Stimulated activated CD4-positive, alpha-beta T cell treated with anti-CD3 and anti-CD28 coated beads, Interleukin-1b, Interleukin-23, amount 100 ng/mL, for 4 hours (primary cell): ENCODE results near the gene MRPS21.

Experiments used
- DNase-seq, 2 donors: peaks; one replicate each; pipeline ENCODE4 v3.0.0-alpha.2; 2020; ENCODE audit warnings: low read depth in 2 of 2

Gene MRPS21

GRCh38 chr1:150293433-150294253 lies at the start of gene MRPS21:
TSS of gene MRPS21 (plus strand) at chr1:150293861. CDS start at chr1:150294367, 506 bp downstream.
- DNase-seq = peak; percentile 69 to 77

- no peak for DNase-seq
Observed at GRCh38 chr1:150249936-150250335, 43.7 kb upstream of the MRPS21 start.

DNA sequence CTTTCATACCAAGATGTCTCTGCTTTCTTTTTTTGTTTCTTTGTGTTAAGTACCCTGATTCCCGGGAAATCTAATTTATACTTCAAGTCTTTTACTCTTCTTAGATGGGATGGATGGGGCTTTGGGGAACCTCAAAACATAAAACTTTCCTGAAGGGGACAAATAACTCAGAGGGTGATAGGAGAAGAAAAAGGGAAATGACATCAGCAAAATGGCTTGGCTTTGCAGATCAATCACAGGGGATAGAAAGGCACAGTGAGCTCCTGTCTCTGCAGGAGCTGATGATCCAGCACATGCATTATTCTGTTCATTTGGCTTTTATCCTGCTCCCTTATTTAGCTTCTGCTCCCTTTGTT lies 37.5 kb upstream of the MRPS21 start:
- no peak for DNase-seq

- no peak for DNase-seq
Observed at GRCh38 chr1:150256554-150257341, 36.9 kb upstream of the MRPS21 start.

DNA sequence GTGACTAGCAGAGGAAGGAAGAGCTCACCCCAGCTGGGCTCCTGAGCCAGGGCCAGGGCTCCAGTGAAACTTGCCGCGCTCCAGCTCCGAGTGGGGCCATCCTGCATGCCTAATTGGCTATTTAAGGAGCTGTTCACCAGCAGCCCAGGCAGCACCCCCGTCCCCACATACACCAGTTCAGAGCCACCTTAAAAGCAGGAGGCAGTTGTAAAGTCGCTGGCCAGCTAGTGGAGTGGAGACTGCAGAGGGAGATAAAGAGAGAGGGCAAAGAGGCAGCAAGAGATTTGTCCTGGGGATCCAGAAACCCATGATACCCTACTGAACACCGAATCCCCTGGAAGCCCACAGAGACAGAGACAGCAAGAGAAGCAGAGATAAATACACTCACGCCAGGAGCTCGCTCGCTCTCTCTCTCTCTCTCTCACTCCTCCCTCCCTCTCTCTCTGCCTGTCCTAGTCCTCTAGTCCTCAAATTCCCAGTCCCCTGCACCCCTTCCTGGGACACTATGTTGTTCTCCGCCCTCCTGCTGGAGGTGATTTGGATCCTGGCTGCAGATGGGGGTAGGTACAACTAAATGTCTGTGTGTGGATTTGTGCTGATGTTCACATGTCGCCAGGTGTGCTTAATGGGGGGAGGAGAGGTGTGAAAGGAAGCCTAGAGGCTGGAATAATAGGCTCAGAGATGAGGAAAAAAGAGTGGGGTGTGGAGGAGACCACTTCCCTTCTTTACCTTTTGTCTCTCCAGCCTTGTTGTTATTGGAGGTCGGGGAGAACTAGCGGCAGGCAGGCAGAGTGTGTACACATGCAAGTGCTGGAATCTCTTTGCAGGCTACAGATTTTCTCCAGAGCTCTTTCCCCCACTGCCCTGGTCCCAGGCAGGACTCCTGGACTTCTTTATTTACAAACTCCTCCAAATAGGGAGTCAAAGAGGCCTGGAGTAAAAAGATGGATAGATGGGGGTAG lies 35.8 kb upstream of the MRPS21 start, which contains the start of gene CA14:
Gene CA14, plus strand, starts transcription at position 151 of the 962 bp plus-strand sequence. Its CDS starts 355 bp downstream, at position 506.
- DNase-seq = no peak

DNA sequence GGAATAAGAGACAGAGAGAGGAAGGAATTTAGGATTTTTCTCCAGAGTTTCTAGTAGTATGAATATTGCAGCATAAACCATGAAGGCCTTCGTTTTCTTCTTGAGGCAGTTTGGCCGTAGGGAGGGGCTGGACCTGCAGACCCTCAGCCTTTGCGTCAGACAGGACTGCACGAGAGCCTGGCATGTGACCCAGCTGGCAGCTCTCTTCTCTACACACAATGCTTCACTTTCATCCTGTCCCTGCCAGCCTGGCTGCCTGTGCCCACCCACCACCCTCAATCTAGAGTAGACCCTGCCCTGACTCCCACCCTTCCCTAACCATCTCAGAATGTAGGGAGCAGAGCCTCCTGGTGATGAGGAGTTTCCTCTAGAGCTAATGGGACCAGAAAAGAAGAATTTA lies 34.4 kb upstream of the MRPS21 start:
- DNase-seq = no peak

GRCh38 chr1:150259758-150260669 lies 33.6 kb upstream of the MRPS21 start:
- DNase-seq = no peak

DNA sequence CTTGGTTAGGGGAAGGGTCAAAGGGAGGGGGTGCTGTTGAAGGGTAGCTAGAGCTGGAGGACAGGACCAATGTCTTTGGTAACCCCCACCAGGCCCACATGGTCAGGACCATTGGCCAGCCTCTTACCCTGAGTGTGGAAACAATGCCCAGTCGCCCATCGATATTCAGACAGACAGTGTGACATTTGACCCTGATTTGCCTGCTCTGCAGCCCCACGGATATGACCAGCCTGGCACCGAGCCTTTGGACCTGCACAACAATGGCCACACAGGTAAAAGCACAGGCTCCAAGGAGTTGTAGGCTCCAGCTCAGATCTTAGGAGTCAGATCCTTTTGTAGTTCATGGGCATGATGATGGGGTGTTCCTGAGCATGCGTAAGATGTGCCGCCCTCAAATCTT lies 32.3 kb upstream of the MRPS21 start:
- DNase-seq = no peak

DNA sequence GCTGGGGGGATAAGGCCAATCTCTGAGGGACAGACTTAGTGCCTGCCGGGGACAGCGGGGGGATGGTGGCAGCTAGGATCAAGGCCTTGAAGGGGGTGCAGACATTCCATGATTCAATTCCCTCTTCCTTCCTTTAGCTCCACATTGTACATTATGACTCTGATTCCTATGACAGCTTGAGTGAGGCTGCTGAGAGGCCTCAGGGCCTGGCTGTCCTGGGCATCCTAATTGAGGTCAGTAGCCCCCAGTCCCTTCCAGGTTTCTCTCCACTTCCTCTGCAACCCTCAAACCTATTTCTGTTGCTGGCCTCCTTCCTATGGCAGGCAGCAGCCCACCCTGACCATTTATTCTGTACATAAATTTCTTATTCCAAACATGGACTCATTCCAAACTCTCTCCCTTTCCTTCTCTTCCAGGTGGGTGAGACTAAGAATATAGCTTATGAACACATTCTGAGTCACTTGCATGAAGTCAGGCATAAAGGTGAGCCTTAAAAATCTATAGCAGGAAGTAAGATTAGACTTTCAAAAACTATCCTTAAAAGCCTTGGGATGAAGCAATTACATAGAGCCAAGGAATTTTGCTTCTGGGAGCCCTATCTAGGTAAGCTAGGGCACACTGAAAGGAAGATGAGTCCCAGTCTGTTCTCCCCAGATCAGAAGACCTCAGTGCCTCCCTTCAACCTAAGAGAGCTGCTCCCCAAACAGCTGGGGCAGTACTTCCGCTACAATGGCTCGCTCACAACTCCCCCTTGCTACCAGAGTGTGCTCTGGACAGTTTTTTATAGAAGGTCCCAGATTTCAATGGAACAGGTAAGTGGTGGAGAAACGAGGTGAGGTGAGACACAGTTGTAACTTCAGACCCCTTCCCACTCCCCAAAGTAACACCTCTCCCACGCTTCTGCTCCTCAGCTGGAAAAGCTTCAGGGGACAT lies 31.0 kb upstream of the MRPS21 start:
- no peak for DNase-seq

DNA sequence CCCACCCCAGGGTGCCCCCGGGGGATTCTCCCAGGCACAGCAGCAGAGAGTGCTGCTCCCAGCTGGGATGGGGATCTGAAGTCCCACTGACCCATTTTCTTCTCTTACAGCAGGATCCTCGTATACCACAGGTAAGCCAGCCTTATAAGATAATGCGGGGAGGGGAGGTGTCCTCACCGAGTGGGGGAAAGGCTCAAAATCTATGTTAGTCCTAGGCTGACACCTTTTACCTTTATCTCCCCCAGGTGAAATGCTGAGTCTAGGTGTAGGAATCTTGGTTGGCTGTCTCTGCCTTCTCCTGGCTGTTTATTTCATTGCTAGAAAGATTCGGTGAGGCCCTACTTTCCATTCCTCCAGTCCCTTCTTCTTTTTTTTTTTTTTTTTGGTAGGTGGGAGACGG lies 30.1 kb upstream of the MRPS21 start:
- no peak for DNase-seq

DNA sequence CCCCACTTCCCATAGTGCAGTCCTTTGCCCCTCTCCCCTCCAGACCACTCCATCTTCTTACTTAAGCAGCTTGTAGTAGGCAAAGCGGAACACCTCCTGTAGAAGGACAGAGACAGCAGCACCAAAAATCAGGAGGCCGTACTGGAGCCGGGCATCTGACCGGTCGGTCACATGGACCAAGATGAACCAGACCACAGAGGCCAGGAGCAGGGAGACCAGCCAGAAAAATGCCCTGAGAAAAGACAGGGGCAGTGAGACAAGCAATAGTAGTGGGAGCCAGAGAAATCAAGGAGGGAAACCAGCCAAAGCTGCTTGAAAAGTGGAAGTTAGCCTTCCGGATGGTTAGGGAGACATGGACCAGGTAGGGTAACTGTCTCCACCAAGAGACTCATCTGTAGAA lies 25.8 kb upstream of the MRPS21 start:
- no peak for DNase-seq

- peak in 1 of 2 donors; percentile 9 for DNase-seq
Observed at GRCh38 chr1:150268340-150268704, 25.3 kb upstream of the MRPS21 start.

DNA sequence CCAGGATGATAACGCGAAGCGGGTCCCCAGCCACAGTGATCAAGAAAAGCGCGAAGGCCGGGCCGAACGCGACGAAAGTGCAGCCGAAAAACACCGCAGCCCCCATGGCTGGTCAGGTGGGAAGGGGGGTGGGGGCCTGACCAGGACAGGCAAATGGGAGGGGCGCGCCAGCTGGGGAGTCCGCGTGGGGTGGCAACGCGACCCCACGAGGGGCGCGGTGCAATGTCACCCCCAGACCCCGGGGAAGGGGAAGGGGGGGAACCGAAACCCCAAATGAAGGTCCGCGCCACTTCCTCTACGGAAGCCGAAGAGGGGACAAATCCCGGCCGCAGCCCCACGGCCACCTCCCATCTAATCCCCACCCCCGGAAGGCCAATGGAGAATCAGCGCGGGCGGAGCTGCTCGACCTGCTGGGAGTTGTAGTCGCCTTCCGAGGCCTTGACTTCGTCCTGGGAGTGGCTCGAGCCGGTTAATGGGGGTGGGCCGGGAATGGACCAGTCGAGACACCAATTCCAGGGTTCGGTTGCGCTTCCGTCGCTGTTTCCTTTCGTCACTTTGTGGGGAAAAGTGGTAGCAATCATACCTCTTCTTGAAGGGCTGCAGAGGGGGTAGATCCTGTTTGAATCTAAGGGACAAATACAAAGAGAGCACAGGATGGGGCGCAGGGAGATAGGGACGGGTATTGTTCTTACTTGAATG lies 24.8 kb upstream of the MRPS21 start, which contains the start of gene APH1A:
Gene APH1A, minus strand, starts transcription at position 312 of the 699 bp plus-strand sequence. Its CDS starts 206 bp downstream, at position 106.
- DNase-seq = peak; percentile 82 to 84

DNA sequence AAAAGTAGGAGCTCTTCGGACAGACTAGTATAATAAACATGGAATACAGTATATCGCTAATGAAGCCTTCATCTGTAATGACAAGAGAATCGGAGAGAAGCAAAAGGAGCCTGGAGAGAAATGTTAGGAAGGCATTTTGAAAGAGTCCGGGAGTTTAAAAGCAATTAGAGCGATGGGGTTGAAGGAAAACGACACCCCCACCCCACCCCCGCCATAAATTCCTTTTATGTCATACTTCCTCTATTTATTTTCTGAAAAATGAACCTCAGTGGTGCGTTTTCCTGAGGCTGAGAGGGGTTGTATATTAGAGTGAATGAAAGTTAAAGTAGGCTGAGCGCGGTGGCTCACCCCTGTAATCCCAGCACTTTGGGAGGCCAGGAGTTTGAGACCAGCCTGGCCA lies 24.2 kb upstream of the MRPS21 start:
- no peak for DNase-seq

DNA sequence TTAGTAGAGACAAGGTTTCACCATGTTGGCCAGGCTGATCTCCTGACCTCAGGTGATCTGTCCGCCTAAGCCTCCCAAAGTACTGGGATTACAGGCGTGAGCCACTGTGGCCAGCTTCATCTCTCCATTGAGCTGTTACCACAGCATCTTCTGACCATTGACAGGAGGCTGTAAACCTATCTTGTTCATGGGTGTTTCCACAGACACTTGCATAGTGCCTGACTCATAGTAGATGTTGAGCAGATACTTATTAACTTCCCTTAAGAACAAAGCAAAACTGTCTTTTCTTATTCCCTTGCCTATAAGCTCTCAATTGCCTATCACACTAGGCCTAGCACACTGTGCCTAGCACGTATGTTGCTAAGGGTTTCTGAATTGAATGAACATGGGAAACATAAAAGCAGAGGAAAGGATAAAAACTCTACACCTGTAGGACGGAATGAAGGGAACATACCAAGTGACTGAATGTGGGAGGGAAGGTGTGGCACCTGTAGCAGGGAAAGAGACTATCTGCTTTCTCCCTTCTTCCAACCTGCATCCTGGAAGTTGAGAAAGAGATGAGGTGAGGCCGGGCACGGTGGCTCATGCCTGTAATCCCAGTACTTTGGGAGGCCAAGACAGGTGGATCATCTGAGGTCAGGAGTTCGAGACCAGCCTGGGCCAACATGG lies 22.2 kb upstream of the MRPS21 start:
- DNase-seq = no peak

GRCh38 chr1:150273311-150273710 lies 20.4 kb upstream of the MRPS21 start:
- DNase-seq = no peak

- DNase-seq = no peak
Observed at GRCh38 chr1:150280138-150280707, 13.4 kb upstream of the MRPS21 start.

- DNase-seq = peak; percentile 41 to 54
Observed at GRCh38 chr1:150281221-150281757, 12.4 kb upstream of the MRPS21 start.
